T-helper 9 cell (primary cell): ENCODE results near the gene CDIPT.
"Not testable (repeated sequence)": the region's sequence is repeated elsewhere in the genome, so short reads cannot be mapped to it uniquely, and the experiment has no call there.

Source experiments
- DNase-seq: peaks from one replicate; pipeline ENCODE4 v3.0.0-alpha.2; 2020

The CDIPT gene

GRCh38 chr16:29857133-29857760, 5.8 kb downstream of the CDIPT start:
- DNase-seq, result no peak

DNA sequence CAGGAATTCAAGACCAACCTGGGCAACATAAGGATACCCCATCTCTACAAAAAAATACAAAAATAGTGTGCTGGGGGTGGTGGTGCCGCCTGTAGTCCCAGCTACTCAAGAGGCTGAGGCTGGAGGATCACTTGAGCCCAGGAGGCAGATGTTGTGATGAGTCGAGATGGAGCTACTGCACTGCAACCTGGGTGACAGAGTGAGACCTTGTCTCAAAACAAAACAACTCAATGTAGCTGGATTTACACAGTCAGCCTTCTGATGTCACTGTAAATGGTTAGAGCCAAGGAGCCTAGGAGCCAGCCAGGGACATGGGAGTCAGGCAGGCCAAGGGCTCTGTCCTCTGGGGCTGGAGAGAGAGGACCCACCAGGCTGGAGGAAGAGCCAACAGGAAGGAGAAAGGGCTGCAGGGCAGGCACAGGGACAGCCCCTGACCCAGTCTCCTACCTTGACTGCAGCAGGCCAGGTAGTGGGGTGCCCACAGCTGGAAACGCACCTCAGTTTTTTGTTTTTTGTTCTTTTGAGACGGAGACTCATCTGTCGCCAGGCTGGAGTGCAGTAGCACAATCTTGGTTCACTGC, 8.4 kb downstream of the CDIPT start:
- DNase-seq, result no peak

DNA sequence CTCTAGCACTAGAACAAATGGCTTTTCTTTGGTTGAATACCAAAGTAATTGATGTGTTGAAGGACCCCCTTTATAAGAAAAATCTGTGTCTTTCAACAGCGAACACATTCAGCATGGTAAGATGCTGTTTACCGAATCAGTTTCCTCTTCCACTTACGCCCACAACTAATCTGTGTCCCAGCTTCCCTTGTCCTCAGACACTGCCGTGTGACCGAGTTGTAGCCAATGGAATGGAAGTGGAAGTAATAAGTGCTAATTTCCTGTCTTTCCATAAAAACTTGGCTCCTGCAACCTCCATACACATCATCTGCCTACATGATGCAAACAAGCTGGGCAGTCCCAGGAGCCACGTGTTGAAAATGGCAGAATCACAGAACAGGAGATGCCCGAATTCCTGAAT, 10.4 kb downstream of the CDIPT start:
- DNase-seq, result no peak

DNA sequence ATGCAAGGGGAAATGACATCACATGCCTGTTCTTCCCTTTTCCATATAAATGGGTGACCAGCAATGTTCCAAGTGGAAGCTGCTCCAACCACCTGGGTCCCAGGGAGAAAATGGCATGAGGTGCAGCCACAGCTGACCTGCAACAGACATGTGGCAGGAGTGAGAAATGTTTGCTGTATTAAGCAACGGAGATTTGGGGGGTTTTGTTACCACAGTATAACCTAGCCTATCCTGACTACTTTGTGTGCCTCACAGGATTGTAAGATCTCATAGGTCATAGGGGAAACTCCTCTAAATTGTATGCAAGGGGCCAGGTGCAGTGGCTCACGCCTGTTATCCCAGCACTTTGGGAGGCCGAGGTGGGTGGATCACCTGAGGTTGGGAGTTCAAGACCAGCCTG, 12.0 kb downstream of the CDIPT start:
- no peak for DNase-seq

- DNase-seq, result no peak
Measured at GRCh38 chr16:29849505-29849904, 13.5 kb downstream of the CDIPT start.

DNA sequence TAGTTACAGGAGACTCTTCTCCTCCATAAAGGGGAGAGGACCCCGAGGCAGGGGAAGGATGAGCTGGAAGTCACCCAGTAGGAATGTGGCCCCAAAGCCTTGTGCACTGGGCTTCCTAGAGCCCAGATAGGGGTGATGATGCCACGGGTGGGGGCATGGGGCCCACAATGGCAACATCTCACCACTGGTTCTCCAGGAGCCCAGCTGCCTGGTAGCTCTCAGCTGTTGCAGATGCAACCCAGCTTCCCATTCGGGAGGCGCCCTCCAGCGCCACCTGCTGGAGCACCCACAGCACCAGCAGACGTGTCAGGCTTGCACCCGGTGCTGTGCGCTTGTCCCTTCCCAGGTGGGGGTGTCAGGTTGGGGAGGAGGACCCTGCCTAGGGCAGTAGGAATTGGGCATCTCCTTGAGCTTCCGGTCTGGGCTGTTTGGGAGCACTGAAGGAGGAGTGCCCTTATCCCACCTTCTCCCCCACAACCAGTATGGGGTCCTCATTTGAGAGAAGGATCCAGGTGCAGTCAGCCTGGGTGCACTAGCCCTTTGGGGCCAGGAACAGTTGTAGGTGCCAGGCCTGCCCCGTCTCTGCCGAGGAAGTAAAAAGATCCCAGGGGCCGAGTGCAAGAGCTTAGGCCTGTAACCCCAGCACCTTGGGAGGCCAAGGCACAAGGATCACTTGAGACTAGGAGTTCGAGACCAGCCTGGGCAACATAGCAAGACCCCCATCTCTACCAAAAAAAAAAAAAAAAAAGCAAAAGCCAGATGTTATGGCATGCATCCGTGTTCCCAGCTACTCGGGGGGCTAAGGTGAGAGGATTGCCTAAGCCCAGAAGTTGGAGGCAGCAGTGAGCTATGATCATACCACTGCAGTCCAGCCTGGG, 14.4 kb downstream of the CDIPT start:
- DNase-seq, result peak; percentile 78

DNA sequence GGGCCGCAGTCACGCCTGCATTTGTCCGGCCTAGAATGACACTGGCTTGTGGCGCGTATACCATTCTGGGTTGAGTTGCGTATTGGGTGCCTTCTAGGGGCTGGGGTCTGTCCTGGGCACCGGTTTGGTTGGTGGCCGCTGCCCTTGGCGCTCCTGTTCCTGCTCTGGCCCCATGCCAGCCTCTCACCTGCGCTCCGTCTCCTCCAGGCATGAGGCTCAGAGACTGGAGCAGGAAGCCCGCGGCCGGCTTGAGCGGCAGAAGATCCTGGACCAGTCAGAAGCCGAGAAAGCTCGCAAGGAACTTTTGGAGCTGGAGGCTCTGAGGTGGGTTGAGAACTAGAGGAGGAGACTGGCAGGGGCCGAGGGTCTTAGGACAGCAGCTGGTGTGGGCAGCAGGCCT, 17.4 kb downstream of the CDIPT start:
- no peak for DNase-seq

- DNase-seq, result no peak
Measured at GRCh38 chr16:29844575-29845331, 18.3 kb downstream of the CDIPT start.

GRCh38 chr16:29843931-29844330, 19.1 kb downstream of the CDIPT start:
- DNase-seq, result no peak

DNA sequence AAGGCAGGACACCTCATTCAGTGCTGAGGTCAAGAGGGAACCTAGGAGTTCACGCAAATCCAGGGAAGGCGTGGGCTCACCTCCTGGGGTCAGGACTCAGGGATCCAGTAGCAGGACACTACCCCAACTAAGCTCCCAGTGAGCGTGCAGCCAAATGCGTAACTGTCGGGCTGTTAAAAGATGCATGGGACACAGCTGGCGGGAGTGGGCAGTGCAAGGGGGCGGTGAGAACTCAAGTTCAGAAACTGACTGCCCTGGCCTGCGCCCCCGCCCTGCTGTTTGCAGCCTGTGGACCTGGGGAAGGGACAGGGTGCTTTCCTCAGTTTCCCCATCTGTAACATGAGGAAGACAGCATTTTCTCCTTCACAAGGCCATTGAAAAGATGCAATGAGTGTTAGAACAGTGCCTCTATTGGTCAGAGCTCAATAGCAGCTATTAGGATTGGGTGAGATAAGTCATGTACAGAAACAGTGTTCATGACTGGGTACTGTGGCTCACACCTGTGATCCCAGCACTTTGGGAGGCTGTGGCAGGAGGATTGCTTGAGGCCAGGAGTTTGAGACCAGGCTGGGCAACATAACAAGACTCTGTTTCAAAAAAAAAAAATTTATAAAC, 20.2 kb downstream of the CDIPT start:
- no peak for DNase-seq

GRCh38 chr16:29841631-29842030, 21.4 kb downstream of the CDIPT start:
- DNase-seq, result no peak

DNA sequence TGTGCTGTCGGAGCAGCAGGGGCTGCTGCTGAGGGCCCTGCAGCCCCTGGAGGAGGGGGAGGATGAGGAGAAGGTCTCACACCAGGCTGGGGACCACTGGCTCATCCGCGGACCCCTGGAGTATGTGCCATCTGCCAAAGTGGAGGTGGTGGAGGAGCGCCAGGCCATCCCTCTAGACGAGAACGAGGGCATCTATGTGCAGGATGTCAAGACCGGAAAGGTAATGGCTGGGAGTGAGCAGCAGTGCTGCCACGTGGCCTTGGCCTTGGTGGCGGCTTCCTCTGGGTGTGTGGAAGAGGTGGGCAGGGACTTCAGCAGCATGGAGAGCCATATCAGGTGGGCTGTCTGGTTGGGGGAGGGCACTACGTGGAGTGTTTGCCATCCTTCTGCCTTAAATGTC, 22.8 kb downstream of the CDIPT start:
- DNase-seq, result no peak

DNA sequence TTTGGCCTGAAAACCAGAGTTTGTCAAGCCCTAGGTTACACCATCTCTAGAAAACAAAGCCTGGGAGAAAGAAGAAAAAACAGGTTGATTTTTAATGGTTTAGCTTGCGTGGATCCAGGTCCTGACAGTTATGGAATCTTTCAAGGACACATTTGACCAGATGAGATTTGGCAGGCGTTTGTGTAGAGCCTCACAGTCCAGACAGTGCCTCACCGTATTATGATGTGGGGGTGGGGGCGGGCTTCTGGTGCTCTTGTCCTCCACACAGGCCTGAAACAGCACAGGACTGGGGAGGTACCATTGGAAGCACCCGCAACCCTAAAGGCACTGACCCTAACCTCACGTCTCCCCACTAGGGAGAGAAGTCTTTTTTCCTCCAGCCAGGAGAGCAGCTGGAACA, 23.2 kb downstream of the CDIPT start:
- DNase-seq, result no peak

GRCh38 chr16:29837841-29838240, 25.2 kb downstream of the CDIPT start:
- DNase-seq, result no peak

DNA sequence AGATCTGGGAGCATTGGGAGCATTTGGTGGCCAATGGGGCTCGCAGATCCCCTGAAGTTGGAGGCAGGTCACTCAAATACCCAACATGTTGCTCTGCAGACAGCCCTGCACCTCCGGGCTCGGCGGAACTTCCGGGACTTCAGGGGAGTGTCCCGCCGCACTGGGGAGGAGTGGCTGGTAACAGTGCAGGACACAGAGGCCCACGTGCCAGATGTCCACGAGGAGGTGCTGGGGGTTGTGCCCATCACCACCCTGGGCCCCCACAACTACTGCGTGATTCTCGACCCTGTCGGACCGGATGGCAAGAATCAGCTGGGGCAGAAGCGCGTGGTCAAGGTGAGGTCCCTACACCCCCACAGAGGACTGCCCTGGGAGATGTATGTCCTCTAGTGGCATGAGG, 26.4 kb downstream of the CDIPT start:
- no peak for DNase-seq

- no peak for DNase-seq
Measured at GRCh38 chr16:29835926-29836325, 27.1 kb downstream of the CDIPT start.

DNA sequence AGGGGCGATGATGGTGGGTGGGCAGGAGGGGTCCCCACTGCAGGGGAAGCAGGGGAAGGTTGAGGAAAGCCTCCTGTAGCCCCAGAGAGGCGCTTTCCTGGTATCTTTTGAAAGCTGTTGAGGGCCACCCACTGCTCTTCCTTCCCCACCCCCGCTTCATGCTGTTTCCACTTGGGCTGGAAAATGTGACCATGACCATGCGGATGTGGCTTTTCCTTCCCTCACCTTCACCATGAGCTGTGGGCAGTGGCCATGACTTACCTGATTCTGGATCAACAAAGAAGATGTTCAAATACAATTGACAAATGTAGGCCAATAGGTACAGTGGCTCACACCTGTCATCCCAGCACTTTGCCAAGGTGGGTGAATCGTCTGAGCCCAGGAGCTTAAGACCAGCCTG, 28.9 kb downstream of the CDIPT start:
- DNase-seq, result no peak

- DNase-seq, result not testable (repeated sequence)
Measured at GRCh38 chr16:29833219-29833618, 29.8 kb downstream of the CDIPT start.

DNA sequence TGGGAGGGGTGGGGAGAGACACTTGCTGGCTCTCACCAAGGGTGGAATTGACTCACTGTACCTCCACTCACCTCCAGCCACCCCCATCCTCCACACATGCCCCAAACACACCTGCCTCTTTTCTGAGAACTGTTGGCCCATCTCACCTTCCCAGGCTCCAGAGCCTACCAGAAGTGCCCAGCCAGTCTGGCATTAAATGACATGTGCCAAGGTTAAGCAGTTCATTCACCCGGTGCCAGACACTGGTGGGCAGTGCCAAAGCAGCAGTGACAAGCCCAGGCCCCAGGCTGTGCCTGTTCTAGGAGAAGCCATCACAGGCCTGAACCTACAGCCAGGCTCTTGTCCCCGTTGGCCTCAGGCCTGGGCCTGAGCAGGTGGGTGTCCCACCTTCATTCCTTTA, 31.5 kb downstream of the CDIPT start:
- DNase-seq, result no peak

DNA sequence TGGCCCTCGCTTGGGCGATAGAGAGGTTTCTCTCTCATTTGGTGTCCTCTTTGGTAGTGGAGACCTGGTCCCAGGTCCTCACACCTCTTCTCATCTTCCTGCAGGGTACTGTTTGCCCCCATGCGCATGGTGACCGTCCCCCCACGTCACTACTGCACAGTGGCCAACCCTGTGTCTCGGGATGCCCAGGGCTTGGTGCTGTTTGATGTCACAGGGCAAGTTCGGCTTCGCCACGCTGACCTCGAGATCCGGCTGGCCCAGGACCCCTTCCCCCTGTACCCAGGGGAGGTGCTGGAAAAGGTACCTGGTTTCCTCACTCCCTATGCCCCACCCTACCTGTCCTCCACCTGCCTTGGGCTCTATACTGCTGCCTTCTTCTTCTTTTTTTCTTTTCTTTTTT, 32.3 kb downstream of the CDIPT start:
- no peak for DNase-seq

- no peak for DNase-seq
Measured at GRCh38 chr16:29826342-29826695, 36.7 kb downstream of the CDIPT start.

DNA sequence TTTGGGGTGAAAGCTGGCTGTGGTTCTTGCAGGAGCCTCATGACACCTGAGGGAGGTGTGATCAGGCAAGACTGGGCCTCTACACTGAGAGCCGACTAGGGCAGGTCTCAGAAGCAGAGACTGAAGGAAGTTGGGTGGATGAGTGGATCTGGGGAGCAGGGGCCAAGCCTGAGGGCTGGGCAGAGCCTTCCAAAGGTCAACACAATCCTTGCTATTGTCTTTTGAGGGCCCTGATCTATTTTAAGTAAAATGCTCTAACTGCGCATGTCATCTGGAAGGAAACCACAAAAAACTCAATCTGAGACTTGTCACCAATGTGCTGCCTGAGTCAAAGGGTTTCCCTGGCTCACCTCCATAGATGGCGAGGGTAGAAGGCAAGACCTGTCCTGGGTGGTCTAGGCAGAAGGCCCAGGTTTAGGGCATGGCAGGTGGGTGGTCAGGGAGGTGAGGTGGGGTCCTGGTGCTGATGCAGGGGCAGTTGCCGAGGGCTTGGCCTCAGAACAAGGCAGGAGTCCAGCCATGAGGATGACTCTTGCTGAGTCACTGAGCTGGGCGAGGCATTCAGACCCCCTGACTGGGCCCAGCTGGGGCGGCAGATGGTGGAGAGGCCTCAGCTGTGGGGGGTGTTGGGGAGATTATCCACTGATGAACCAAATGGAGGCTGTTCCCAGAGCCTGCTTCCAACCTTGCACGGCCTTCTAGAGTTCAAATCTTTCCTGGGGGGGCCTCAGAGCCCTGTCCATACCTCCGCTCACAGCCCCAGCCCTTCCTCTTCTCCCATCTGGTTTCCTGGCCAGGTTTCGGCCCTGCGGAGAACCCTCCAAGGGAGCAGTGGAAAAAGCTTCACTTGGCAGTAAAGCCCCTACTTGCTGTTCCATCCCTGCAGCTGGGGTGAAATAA, 37.6 kb downstream of the CDIPT start:
- no peak for DNase-seq
